ENCODE data around the gene UCK2.

- TF ChIP-seq CTCF (IDR thresholded peaks at IDR 0.05; ENCODE audit: low read length) (no peak), EZH2 (optimal IDR thresholded peaks at IDR 0.05; ENCODE audit: low read depth, low read length) (no peak), EZH2phosphoT487 (IDR thresholded peaks at IDR 0.05; ENCODE audit: low read length) (no peak)
Measured at GRCh38 chr1:165884690-165885304, 57.4 kb downstream of the UCK2 start.

Measured in MM.1S (cell line).